ENCODE data around the gene MAN1B1. TPM values are rescaled to one million over a fixed set of nuclear protein-coding genes. Genes with fewer than 3 reads are reported as not detected.
A peak's percentile ranks its signal among the peaks of the same experiment; 100 is the strongest.

Gene MAN1B1
- total RNA-seq, 4 donors from 2014 or later, result 26.1 to 30.2 (median 29.3) TPM

DNA sequence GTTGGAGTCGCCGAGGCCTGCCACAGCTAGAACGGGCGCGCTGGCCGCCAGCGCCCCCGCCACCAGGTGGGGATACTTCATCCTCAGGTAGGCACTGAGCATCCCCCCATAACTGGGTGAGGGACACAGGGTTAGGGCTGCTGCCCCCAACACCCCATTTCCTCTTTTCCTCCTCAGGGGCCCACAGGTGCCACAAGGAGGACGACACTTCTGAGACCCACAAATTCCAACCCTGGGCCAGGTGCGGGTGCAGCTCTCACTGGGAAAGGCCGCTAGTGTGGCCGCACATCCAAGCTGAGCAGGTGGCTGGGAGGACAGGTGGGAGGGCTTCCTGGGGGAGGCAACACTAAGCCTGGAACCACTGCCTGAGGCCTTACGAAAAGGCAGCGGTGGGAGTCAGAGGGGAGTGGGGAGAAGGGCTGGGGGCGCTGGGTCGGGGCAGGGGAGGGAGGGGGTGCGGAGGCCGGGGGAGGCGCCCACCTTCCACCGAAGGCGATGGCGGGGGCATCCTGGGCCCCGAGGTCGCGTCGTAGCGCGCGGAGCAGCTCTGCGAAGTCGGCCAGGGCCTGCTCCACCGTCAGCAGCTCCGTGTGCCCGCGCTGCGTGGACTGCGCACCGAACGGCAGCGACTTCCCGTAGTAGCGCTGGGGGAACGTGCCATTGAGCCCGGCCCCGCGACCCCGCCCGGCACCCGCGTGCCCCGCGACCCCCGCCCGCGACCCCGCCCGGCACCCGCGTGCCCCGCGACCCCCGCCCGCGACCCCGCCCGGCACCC lies 26.8 kb downstream of the MAN1B1 start:
- no peak for ATAC-seq
- TF ChIP-seq POLR2A (IDR thresholded peaks at IDR 0.05), result no peak
- TF ChIP-seq POLR2AphosphoS5 (IDR thresholded peaks at IDR 0.05), result no peak
- Histone ChIP-seq H3K4me3 (peak overlapping the region in 1 of 2 donors; percentile 86), H3K9me3 (no peaks in the 10 kb centered on the region), H3K27ac (peak overlapping the region in 1 of 4 donors; percentile 25), H3K36me3 (peaks cover 0 to 48% of the 10 kb centered on the region in 2 donors), H3K27me3 (no peaks in the 10 kb centered on the region), H3K4me1 (peaks cover 0 to 21% (median 11%) of the 10 kb centered on the region in 3 donors)
- 10% methylated on average over 2 of the region's 66 CpGs; no CpG with 5 or more reads in 1 of the 2 donors for WGBS, 2 donors (ENCODE audit: low coverage in 1 of 2)

DNA sequence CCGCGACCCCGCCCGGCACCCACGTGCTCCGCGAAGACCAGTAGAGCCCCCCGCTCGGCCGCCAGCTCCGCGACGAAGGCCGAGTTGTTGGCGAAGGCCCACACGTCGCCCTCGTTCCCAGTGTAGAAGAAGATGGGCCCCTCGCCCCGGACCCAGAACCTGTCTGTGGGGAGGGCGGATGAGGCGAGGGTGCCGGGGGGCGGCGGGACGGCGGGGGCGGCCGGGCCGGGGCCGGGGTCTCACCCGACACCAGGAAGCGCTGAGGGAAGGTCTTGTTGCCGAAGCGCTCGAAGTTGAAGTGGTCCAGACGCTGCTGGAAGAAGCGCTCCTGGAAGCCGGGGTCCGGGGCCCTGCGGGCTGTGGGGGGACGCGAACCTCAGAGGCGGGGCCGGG lies 27.4 kb downstream of the MAN1B1 start:
- H3K27me3 ChIP-seq, result no peaks in the 10 kb centered on the region
- H3K4me3 ChIP-seq, result peak overlapping the region; percentile 40 to 86
- H3K36me3 ChIP-seq, result peaks cover 0 to 42% of the 10 kb centered on the region in 2 donors
- H3K4me1 ChIP-seq, result peaks cover 0 to 21% (median 11%) of the 10 kb centered on the region in 3 donors
- no peaks in the 10 kb centered on the region for H3K9me3 ChIP-seq
- H3K27ac ChIP-seq, result peak overlapping the region in 2 of 4 donors; percentile 48 to 74
- ATAC-seq, result peak; percentile 8
- WGBS, 2 donors (ENCODE audit: low coverage in 1 of 2), result no CpG with 5 or more reads among the region's 45 CpGs
- TF ChIP-seq EP300 (IDR thresholded peaks at IDR 0.05), result no peak
- TF ChIP-seq, protein P1, sequence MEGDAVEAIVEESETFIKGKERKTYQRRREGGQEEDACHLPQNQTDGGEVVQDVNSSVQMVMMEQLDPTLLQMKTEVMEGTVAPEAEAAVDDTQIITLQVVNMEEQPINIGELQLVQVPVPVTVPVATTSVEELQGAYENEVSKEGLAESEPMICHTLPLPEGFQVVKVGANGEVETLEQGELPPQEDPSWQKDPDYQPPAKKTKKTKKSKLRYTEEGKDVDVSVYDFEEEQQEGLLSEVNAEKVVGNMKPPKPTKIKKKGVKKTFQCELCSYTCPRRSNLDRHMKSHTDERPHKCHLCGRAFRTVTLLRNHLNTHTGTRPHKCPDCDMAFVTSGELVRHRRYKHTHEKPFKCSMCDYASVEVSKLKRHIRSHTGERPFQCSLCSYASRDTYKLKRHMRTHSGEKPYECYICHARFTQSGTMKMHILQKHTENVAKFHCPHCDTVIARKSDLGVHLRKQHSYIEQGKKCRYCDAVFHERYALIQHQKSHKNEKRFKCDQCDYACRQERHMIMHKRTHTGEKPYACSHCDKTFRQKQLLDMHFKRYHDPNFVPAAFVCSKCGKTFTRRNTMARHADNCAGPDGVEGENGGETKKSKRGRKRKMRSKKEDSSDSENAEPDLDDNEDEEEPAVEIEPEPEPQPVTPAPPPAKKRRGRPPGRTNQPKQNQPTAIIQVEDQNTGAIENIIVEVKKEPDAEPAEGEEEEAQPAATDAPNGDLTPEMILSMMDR (IDR thresholded peaks at IDR 0.05), result no peak
- no peak for TF ChIP-seq POLR2A (IDR thresholded peaks at IDR 0.05)
- TF ChIP-seq POLR2AphosphoS5 (IDR thresholded peaks at IDR 0.05), result no peak

DNA sequence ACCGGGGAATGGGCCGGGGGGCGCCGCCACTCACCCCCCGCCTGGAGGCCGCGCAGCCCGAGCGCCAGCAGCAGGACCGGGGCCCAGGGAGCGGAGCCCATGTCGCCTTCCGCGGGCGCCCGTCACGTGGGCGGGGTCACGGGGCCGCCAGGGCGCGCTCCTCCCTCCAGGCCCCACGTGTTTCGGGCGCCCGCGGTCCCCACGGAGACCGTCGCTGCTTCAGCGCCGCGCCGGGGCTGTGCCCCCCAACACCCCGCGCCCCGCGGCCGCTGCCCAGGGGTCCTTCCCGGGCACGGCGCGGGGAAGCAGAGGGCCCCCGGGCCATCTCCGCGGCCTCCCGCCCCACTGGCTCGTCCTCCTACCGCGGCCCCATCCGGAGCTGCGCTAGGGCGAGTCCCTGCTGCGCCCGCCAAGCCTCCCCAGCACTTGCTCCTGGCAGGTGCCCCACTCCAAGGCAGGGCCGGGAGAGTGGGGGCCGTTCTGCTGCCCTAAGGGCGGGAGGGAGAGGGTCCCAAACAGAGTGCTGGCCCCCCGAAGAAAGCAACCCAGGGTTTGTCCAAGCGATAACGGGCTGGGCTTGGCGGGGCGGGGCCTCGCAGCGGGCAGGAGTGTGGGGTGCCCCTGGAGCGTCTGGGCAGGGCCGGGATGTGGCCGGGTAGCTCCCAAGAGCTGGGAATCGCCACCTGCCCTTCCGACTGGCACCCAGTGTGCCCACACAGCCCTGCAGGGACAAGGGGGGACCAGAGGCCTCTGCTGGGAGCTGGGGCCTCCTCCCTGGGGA lies 28.0 kb downstream of the MAN1B1 start, which contains the start of gene DPP7:
Gene DPP7, minus strand, starts transcription at position 121 of the 781 bp plus-strand sequence. Its CDS starts 20 bp downstream, at position 101.
- H3K27me3 ChIP-seq, result no peaks in the 10 kb centered on the region
- peaks cover 0 to 36% of the 10 kb centered on the region in 2 donors for H3K36me3 ChIP-seq
- peak within 1 kb of the TSS in 2 of 4 donors; percentile 48 to 74 for H3K27ac ChIP-seq
- no peaks in the 10 kb centered on the region for H3K9me3 ChIP-seq
- peak; percentile 91 for ATAC-seq
- TF ChIP-seq EP300 (IDR thresholded peaks at IDR 0.05), result no peak
- no peak for TF ChIP-seq POLR2AphosphoS5 (IDR thresholded peaks at IDR 0.05)
- TF ChIP-seq, protein P1 (IDR thresholded peaks at IDR 0.05), result peak in 1 of 4 experiments; percentile 13
- peak; percentile 25 to 58 for TF ChIP-seq POLR2A (IDR thresholded peaks at IDR 0.05)
- peak within 1 kb of the TSS; percentile 40 to 86 for H3K4me3 ChIP-seq
- no CpG with 5 or more reads among the region's 70 CpGs for WGBS, 2 donors (ENCODE audit: low coverage in 1 of 2)
- H3K4me1 ChIP-seq, result peaks cover 0 to 21% (median 11%) of the 10 kb centered on the region in 3 donors

DNA sequence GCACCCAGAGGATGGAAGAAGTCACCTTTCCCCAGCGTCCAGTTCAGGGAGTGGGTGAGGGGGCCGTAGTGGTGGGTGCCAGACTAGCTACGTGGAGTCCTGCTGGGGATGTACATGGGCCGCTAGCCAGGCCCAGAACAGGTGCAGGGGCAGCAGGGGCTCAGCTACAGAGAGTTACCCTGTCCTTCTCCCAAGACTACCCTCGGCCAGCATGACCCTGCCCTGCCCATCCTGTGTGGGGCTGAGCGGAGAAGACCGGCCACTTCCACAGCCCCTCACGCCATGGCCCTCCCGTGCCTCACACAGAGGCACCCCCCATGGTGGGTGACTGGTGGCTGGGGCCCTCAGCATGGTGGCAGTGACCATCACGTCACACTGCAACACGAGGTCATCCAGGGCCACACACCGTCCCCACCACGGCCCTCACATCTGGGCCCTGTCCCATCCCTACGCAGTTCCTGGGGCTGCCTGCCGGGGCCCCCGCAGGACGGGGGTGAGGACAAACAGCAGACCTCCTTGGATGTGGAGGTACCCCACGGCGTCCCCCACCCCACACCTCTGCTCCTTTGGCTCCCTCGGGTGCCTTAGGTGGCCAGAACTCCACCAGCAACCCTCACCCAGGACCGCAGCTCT lies 28.7 kb downstream of the MAN1B1 start:
- Histone ChIP-seq H3K4me3 (peak overlapping the region in 1 of 2 donors; percentile 86), H3K36me3 (peaks cover 0 to 29% of the 10 kb centered on the region in 2 donors), H3K4me1 (peaks cover 0 to 21% (median 11%) of the 10 kb centered on the region in 3 donors), H3K27ac (no peak overlapping the region), H3K9me3 (no peaks in the 10 kb centered on the region), H3K27me3 (no peaks in the 10 kb centered on the region)
- ATAC-seq, result no peak
- WGBS, 2 donors (ENCODE audit: low coverage in 1 of 2), result 81% methylated on average over 7 of the region's 21 CpGs; no CpG with 5 or more reads in 1 of the 2 donors
- TF ChIP-seq, protein P1 (IDR thresholded peaks at IDR 0.05), result no peak
- no peak for TF ChIP-seq POLR2AphosphoS5 (IDR thresholded peaks at IDR 0.05)
- TF ChIP-seq POLR2A (IDR thresholded peaks at IDR 0.05), result no peak
- TF ChIP-seq EP300 (IDR thresholded peaks at IDR 0.05), result no peak
